ENCODE results near the gene KRTAP10-4. TPM values are rescaled to one million over a fixed set of nuclear protein-coding genes. Genes with fewer than 3 reads are reported as not detected.

KRTAP10-4 gene
- total and polyA plus RNA-seq, 2 of the 4 experiments (the other 2 are of a cell fraction): not detected

DNA sequence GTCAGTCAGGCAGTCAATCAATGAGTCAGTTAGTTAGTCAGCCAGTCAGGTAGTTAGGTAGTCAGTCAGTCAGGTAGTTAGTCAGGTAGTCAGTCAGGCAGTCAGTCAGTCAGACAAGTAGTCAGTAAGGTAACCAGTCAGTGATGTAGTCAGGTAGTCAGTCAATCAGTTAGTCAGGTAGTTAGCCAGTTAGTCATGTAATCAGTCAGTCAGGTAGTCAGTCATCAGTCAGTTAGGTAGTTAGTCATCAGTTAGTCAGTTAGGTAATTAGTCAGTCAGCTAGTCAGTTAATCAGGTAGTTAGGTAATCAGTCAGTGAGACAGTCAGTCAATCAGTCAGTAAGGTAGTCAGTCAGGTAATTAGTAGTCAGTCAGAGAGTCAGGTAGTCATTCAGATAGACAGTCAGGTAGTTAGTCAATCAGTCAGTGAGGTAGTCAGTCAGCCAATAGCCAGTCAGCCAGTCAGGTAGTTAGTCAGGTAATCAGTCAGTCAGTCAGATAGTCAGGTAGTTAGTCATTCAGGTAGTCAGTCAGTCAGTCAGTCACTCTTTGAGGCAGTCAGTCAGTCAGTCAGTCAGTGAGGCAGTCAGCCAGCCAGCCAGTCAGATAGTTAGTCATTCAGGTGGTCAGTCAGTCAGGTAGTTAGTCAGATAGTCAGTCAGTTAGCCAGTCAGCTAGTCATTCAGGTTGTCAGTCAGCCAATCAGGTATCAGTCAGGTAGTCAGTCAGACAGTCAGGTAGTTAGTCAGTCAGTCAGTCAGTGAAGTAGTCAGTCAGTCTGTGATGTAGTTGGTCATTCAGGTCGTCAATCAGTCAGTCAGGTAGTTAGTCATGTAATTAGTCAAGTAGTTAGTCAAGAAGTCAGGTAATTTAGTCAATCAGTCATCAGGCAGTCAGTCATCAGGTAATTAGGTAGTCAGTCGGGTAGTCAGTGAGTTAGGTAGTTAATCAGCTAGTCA lies 48.8 kb upstream of the KRTAP10-4 start:
- no peak for ATAC-seq (ENCODE audit: low read depth)
- no peak overlapping the region for H3K27ac ChIP-seq (ENCODE audit: insufficient read depth, low read length)
- dilution Hi-C loops (cut with HindIII; ENCODE audit: low sequenced_read_pairs, unreplicated experiment): no loop called here
- no peak overlapping the region for H2BK120ac ChIP-seq (ENCODE audit: low read depth, low read length)
- H3K79me1 ChIP-seq (ENCODE audit: low read depth in 1 of 2, low read length in 2 of 2): no peaks in the 10 kb centered on the region
- H3K36me3 ChIP-seq (ENCODE audit: control insufficient read depth, insufficient read depth, low read length): no peaks in the 10 kb centered on the region
- no peaks in the 10 kb centered on the region for H3K9me1 ChIP-seq (ENCODE audit: insufficient read depth, low read length)
- H4K91ac ChIP-seq (ENCODE audit: insufficient read depth, low read depth, low read length): no peak overlapping the region
- WGBS, 2 experiments (ENCODE audit: extremely low coverage in 2 of 2, insufficient read length in 1 of 2): 43% methylated on average over 1 of the region's 2 CpGs; no CpG with 5 or more reads in 1 of the 2 experiments
- H3K18ac ChIP-seq (ENCODE audit: low read depth, low read length): no peak overlapping the region
- no peak overlapping the region for H4K5ac ChIP-seq (ENCODE audit: low read depth, low read length)
- no peak overlapping the region for H2AK9ac ChIP-seq (replicated peaks; ENCODE audit: low read depth, low read length, poor library complexity)
- POLR2A ChIA-PET (ENCODE audit: unreplicated experiment): no interaction called here
- H4K8ac ChIP-seq (ENCODE audit: low read depth in 2 of 2, low read length in 2 of 2): no peak overlapping the region
- H2BK20ac ChIP-seq (ENCODE audit: low read depth, low read length): no peak overlapping the region
- H2BK15ac ChIP-seq (ENCODE audit: low read depth, low read length): no peak overlapping the region
- no peak overlapping the region for H3K56ac ChIP-seq (ENCODE audit: extremely low read depth, insufficient read depth, low read length)
- no peak overlapping the region for H3K4me2 ChIP-seq (ENCODE audit: low read depth, low read length)
- H3K14ac ChIP-seq (replicated peaks; ENCODE audit: low read depth, low read length): no peak overlapping the region
- peaks cover 24% of the 10 kb centered on the region for H3K9me3 ChIP-seq (ENCODE audit: control insufficient read depth, insufficient read depth, low read length)
- H3K4me3 ChIP-seq (ENCODE audit: insufficient read depth, low read depth, low read length): no peak overlapping the region
- intact Hi-C loops (cut with micrococcal nuclease): no loop called here
- no peak overlapping the region for H3K23ac ChIP-seq (ENCODE audit: low read depth, low read length)
- H2AK5ac ChIP-seq (ENCODE audit: low read depth, low read length): no peak overlapping the region
- TF ChIP-seq BHLHE40 (IDR thresholded peaks at IDR 0.05; ENCODE audit: low read depth, low read length): no peak
- TF ChIP-seq, protein P1, sequence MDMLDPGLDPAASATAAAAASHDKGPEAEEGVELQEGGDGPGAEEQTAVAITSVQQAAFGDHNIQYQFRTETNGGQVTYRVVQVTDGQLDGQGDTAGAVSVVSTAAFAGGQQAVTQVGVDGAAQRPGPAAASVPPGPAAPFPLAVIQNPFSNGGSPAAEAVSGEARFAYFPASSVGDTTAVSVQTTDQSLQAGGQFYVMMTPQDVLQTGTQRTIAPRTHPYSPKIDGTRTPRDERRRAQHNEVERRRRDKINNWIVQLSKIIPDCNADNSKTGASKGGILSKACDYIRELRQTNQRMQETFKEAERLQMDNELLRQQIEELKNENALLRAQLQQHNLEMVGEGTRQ (IDR thresholded peaks at IDR 0.05; ENCODE audit: low read depth, low read length): no peak
- no peak for TF ChIP-seq CHD1 (IDR thresholded peaks at IDR 0.05; ENCODE audit: low read depth, low read length)
- no peaks in the 10 kb centered on the region for H3K4me1 ChIP-seq (ENCODE audit: control insufficient read depth, insufficient read depth, low read length)
- H3K27me3 ChIP-seq (ENCODE audit: control insufficient read depth, insufficient read depth, low read length): no peaks in the 10 kb centered on the region
- BruUV-seq (replicated peaks): no TSS peak
- no peak overlapping the region for H3K9ac ChIP-seq (ENCODE audit: low read depth, low read length)
- CTCF ChIA-PET: no interaction called here
- in situ Hi-C loops (cut with MboI; ENCODE audit: low sequenced_read_pairs): loop anchor here (25.0 kb wide), 1 partner anchor 413 kb away; the partner anchor contains the start of gene SLX9
- H2AFZ ChIP-seq (replicated peaks; ENCODE audit: low read length, poor library complexity): no peak overlapping the region
- no peak overlapping the region for H3K4ac ChIP-seq (ENCODE audit: low read depth, low read length)
- no peak overlapping the region for H2BK5ac ChIP-seq (ENCODE audit: low read depth, low read length, poor library complexity, severe bottlenecking)
- no peaks in the 10 kb centered on the region for H4K20me1 ChIP-seq (ENCODE audit: insufficient read depth, low read length)
- no peak for DNase-seq

Measured in IMR-90 (cell line).